Measurements from ENCODE around the gene FRA10AC1.

Gene FRA10AC1

DNA sequence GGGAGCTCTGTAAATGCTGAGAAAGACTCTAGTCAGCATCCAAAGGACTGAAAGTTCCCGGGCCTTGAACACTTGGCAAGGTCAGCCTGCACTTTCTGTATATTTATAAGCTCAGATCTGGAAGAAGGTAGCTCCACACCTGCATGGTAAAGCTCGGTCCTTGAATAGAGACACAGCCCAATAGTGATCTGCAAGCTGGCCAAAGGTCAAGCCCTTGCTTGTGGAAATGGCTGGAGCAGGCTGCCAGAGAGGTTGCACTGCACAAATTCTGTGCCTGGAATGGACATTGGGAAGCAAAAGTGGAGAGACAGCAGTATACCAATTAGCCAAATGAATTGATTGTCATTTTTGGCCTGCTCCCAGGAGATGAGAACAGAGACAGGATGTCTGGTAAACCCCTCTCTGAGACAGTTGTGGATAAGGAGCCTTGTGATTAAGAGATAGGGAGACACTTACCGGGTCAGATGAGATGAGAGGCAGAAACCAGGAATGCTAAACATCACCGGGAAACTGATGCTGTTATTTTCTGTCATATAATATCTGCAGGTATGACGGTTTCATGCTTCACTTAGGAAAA is 8.0 kb upstream of the FRA10AC1 start:
- TF ChIP-seq, protein P1, sequence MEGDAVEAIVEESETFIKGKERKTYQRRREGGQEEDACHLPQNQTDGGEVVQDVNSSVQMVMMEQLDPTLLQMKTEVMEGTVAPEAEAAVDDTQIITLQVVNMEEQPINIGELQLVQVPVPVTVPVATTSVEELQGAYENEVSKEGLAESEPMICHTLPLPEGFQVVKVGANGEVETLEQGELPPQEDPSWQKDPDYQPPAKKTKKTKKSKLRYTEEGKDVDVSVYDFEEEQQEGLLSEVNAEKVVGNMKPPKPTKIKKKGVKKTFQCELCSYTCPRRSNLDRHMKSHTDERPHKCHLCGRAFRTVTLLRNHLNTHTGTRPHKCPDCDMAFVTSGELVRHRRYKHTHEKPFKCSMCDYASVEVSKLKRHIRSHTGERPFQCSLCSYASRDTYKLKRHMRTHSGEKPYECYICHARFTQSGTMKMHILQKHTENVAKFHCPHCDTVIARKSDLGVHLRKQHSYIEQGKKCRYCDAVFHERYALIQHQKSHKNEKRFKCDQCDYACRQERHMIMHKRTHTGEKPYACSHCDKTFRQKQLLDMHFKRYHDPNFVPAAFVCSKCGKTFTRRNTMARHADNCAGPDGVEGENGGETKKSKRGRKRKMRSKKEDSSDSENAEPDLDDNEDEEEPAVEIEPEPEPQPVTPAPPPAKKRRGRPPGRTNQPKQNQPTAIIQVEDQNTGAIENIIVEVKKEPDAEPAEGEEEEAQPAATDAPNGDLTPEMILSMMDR (IDR thresholded peaks at IDR 0.05; ENCODE audit: insufficient read depth, low read length, missing control alignments), result no peak
- ChIA-PET CTCF (no interaction called here), POLR2A (no interaction called here)
- H3K4me3 ChIP-seq (ENCODE audit: low read depth, low read length), result no peak overlapping the region
- no peak for DNase-seq (ENCODE audit: low read depth, low spot score)

DNA sequence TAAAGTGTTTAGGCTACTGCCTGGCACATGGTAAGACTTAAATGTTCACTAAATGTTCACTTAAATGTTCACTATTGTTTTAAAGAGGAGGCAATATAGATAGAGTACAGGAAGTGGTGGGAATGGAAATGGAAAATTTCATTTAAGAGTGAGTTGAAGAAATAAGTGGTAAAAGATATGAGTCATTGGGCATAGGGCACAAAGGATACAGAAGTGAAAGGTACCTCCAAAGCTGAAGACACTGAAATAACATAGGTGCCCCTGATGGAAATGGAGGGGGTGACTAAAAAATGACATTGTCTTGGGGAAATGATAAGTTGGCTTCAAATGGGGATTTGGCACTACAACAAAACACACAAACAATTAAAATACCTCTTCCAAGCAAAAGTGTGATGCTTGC is 5.2 kb upstream of the FRA10AC1 start:
- ChIA-PET POLR2A (no interaction called here), CTCF (interaction anchor here (1.5 kb wide), 1 partner anchor 108 kb away, joined by 4 read pairs; no protein-coding TSS in a partner anchor)
- DNase-seq (ENCODE audit: low read depth, low spot score), result no peak
- TF ChIP-seq, protein P1 (IDR thresholded peaks at IDR 0.05; ENCODE audit: insufficient read depth, low read length, missing control alignments), result no peak
- H3K4me3 ChIP-seq (ENCODE audit: low read depth, low read length), result no peak overlapping the region

DNA sequence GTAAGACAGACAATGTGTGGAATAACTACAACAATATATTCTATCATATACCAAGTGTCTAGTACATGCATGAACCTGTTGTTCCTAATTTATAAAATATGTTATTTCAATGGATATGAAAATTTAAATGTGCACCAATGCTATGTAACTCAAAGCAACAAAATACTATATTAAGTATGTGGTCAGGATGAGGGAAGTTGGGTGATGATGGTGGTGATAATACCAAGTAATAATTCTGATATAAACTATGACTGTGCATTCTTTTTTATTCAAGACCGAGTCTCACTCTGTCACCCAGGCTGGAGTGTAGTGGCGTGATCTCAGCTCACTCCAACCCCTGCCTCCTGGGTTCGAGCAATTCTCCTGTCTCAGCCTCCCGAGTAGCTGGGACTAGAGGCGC is 2.1 kb upstream of the FRA10AC1 start:
- TF ChIP-seq, protein P1 (IDR thresholded peaks at IDR 0.05; ENCODE audit: insufficient read depth, low read length, missing control alignments), result no peak
- POLR2A ChIA-PET, result no interaction called here
- no peak for DNase-seq (ENCODE audit: low read depth, low spot score)
- CTCF ChIA-PET, result interaction anchor here (6.2 kb wide), 1 partner anchor 111 kb away, joined by 81 read pairs; no protein-coding TSS in a partner anchor
- no peak overlapping the region for H3K4me3 ChIP-seq (ENCODE audit: low read depth, low read length)

DNA sequence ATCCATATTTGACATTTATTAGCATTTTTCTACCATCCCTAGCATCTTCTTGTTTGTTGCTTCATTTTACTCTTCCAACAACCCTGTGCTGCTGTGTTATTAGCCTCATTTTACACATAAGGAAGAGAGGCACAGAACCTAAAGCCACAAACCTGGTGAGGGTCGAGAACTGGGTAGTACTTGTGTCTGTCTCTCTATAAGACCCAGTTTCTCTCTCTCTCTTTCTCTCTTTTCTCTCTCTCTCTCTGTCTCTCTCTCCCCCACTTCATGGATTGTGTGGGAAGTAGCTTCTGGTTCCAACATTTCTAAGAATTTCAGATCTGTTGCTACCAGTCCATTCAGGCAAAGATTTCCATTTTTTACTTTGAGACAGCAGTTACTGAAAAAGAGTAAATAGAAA is 1.4 kb upstream of the FRA10AC1 start:
- DNase-seq (ENCODE audit: low read depth, low spot score), result no peak
- CTCF ChIA-PET, result interaction anchor here (6.2 kb wide), 1 partner anchor 111 kb away, joined by 81 read pairs; no protein-coding TSS in a partner anchor
- TF ChIP-seq, protein P1 (IDR thresholded peaks at IDR 0.05; ENCODE audit: insufficient read depth, low read length, missing control alignments), result no peak
- POLR2A ChIA-PET, result no interaction called here
- H3K4me3 ChIP-seq (ENCODE audit: low read depth, low read length), result no peak overlapping the region

DNA sequence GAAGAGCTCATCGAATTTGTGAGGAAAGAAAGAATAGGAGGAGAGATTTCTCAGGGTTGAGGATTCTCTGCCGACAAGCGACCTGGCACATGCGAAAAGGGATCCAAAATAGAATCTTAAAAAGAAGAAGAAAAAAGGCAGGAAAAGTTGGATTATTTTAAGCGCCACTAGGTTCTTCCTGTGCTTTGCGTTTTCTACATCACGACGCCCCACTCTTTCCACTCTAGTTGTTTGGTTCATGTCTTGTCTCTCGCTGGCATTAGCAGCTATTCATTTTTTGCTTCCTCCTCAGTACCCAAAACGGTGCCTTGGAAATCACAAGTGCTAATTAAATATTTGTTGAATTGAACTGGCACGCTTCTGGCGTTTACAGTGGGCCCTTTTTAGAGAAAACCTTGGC is 674 bp upstream of the FRA10AC1 start:
- H3K4me3 ChIP-seq (ENCODE audit: low read depth, low read length), result peak overlapping the region; percentile 86
- POLR2A ChIA-PET, result interaction anchor here (0.6 to 1.6 kb wide), 5 partner anchors 23 to 320 kb away, joined by 3 to 6 read pairs (median 3); no protein-coding TSS in a partner anchor
- no peak for DNase-seq (ENCODE audit: low read depth, low spot score)
- CTCF ChIA-PET, result interaction anchor here (0.7 to 6.2 kb wide), 10 partner anchors 16 to 617 kb away, joined by 3 to 81 read pairs (median 4); no protein-coding TSS in a partner anchor
- TF ChIP-seq, protein P1 (IDR thresholded peaks at IDR 0.05; ENCODE audit: insufficient read depth, low read length, missing control alignments), result no peak

DNA sequence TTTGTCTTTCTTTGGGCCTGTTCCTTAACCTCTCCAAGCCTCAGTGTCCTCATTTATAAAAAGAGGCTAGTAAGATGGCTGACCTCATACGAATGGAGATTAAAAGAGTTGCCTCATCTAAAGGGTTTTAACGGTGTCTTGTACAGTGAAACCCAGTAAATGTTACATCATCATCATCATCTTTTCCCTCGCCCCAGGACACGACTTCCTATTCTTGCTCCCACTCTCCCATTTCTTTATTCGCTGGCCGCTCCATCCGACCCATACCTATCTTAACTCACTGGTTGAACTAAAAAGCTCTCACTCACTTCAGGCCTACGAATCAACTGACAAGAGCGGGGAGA is 554 bp downstream of the FRA10AC1 start:
- DNase-seq (ENCODE audit: low read depth, low spot score), result peak; percentile 7

More for the DNA sequence above, 554 bp downstream of the FRA10AC1 start:
- TF ChIP-seq, protein P1 (IDR thresholded peaks at IDR 0.05; ENCODE audit: insufficient read depth, low read length, missing control alignments), result no peak
- peak overlapping the region; percentile 86 for H3K4me3 ChIP-seq (ENCODE audit: low read depth, low read length)
- CTCF ChIA-PET, result interaction anchor here (1.0 to 6.2 kb wide), 11 partner anchors 13 to 157 kb away, joined by 3 to 81 read pairs (median 4); no protein-coding TSS in a partner anchor
- POLR2A ChIA-PET, result interaction anchor here (0.7 to 1.6 kb wide), 4 partner anchors 24 to 147 kb away, joined by 3 to 6 read pairs (median 4); no protein-coding TSS in a partner anchor
